K562 (cell line): ENCODE results near the gene DUSP28. TPM values are rescaled to one million over a fixed set of nuclear protein-coding genes. Genes with fewer than 3 reads are reported as not detected.

Experiments
- ATAC-seq: fragments of 200-7000 bp; cut with Tn5 transposase; 3 replicates; pipeline ENCODE4 v1.9.1; 2020; ENCODE audit warnings: moderate library complexity
- BruUV-seq: library from RNA; stranded (reverse); fragments of 400-500 nt; replicated peaks from 2 replicates; lab custom pipeline; 2021; lab: Mats Ljungman, UMichigan
- CTCF ChIA-PET: fragments of 300-600 bp; formaldehyde crosslinking; extraction: SDS; loops from one replicate; lab custom pipeline; 2021; ENCODE audit warnings: low intra/inter-chr PET ratio; lab: Yijun Ruan, JAX
- POLR2A ChIA-PET: fragments of 300-600, 350-650 bp; sonication (Branson Sonifier 250); formaldehyde crosslinking; extraction: SDS; loops from one replicate; lab custom pipeline; 2021; ENCODE audit warnings: antibody characterized with exemption, inconsistent platforms; lab: Yijun Ruan, JAX
- DNase-seq, 4 experiments: peaks; one replicate each; pipeline versions ENCODE4 v3.0.0 to v3.0.0-alpha.2; 2011 to 2018; ENCODE audit warnings: low spot score in 3 of 4, mixed read lengths in 3 of 4; ENCODE audit errors: extremely low read depth in 1 of 4
- FAIRE-seq: peaks from 2 replicates; lab custom pipeline; 2011; peaks lifted over from hg19 to GRCh38; lab: Jason Lieb, UNC
- H2AFZ ChIP-seq: 2 replicates; pipeline ENCODE4 v1.6.0; 2011; ENCODE audit warnings: low read depth, low read length, control low read depth, inconsistent platforms
- H3K27ac ChIP-seq: fragments of 200-600 bp; 3 replicates; pipeline ENCODE4 v1.8.0; 2011; ENCODE audit warnings: low read depth, mild to moderate bottlenecking, control low read depth, inconsistent platforms, low read length, moderate library complexity, mixed read lengths; ENCODE audit errors: extremely low read depth
- H3K27me3 ChIP-seq, 2 experiments: fragments of 300-600 bp in 1 of 2; 2 replicates in 1 of 2; 3 replicates in 1 of 2; pipeline versions ENCODE4 v1.6.0 to v1.8.0; 2011; ENCODE audit warnings: inconsistent platforms in 2 of 2, low read length in 2 of 2, mild to moderate bottlenecking in 1 of 2, mixed read lengths in 1 of 2, moderate library complexity in 1 of 2; ENCODE audit not compliant: control insufficient read depth in 2 of 2, insufficient read depth in 2 of 2
- H3K36me3 ChIP-seq: fragments of 300-600 bp; 3 replicates; pipeline ENCODE4 v1.8.0; 2011; ENCODE audit warnings: mild to moderate bottlenecking, low read length, inconsistent platforms; ENCODE audit not compliant: control insufficient read depth, insufficient read depth
- H3K4me1 ChIP-seq, 2 experiments: fragments of 200-600 bp in 1 of 2; replicated peaks in 1 of 2; 2 replicates in 1 of 2; 3 replicates in 1 of 2; pipeline versions ENCODE4 v1.5.1 to v1.8.0; 2011; ENCODE audit warnings: inconsistent platforms in 2 of 2, low read length in 2 of 2, mild to moderate bottlenecking in 1 of 2, mixed read lengths in 1 of 2, moderate library complexity in 1 of 2; ENCODE audit not compliant: control insufficient read depth in 2 of 2, insufficient read depth in 2 of 2
- H3K4me2 ChIP-seq: 2 replicates; pipeline ENCODE4 v1.6.1; 2011; ENCODE audit warnings: low read length, control low read depth, inconsistent platforms, mixed read lengths; ENCODE audit not compliant: insufficient read depth
- H3K4me3 ChIP-seq: fragments of 200-600 bp; sonication (generic), shearing (Covaris generic); 2 replicates; pipeline ENCODE4 v1.5.1; 2016; ENCODE audit warnings: control low read depth, inconsistent platforms
- H3K79me2 ChIP-seq: fragments of 200-600 bp; 3 replicates; pipeline ENCODE4 v1.8.0; 2011; ENCODE audit warnings: low read length, inconsistent platforms; ENCODE audit not compliant: control insufficient read depth, insufficient read depth
- H3K9ac ChIP-seq, 2 experiments: 2 replicates each; pipeline versions ENCODE4 v1.6.0 to v1.6.1; 2011; ENCODE audit warnings: low read depth in 2 of 2, low read length in 2 of 2, control low read depth in 1 of 2, inconsistent platforms in 1 of 2, mild to moderate bottlenecking in 1 of 2, mixed read lengths in 1 of 2; ENCODE audit not compliant: insufficient read depth in 1 of 2
- H3K9me1 ChIP-seq: one replicate; pipeline ENCODE4 v1.6.0; 2011; ENCODE audit warnings: inconsistent platforms, mild to moderate bottlenecking, low read length, moderate library complexity; ENCODE audit not compliant: control insufficient read depth, insufficient read depth
- H3K9me3 ChIP-seq: replicated peaks from 2 replicates; pipeline ENCODE4 v1.5.1; 2011; ENCODE audit warnings: low read depth, low read length, inconsistent platforms; ENCODE audit not compliant: control insufficient read depth, insufficient read depth
- H4K20me1 ChIP-seq: replicated peaks from 2 replicates; pipeline ENCODE4 v1.6.1; 2011; ENCODE audit warnings: low read length, inconsistent platforms, mixed read lengths; ENCODE audit not compliant: control insufficient read depth, insufficient read depth
- ARNT ChIP-seq, 2 experiments: fragments of 450-650 bp; IDR thresholded peaks; 2 replicates each; pipeline ENCODE4 v1.6.1; 2016; ENCODE audit warnings: mild to moderate bottlenecking in 1 of 2
- POLR2G ChIP-seq: fragments of 200-400 bp; formaldehyde crosslinking; IDR thresholded peaks from 2 replicates; pipeline ENCODE4 v1.6.1; 2017; ENCODE audit warnings: low read depth, mild to moderate bottlenecking, antibody characterized with exemption, low read length, moderate library complexity
- WGBS: fragments of 100-300 bp; shearing (Covaris generic); methylation state at CpG from one replicate; pipeline ENCODE4 v1.1.6; 2016; ENCODE audit warnings: low coverage, mixed read lengths; ENCODE audit not compliant: insufficient coverage; ENCODE audit errors: missing lambda C conversion rate; 5-methylcytosine and 5-hydroxymethylcytosine counted together
- in situ Hi-C: fragments of 300-500 bp; cut with MboI; formaldehyde crosslinking; loops from 4 replicates; pipeline ENCODE4 v1.15.0; 2018; ENCODE audit warnings: inconsistent platforms, mixed read lengths
- intact Hi-C: fragments of 100-400 bp; cut with micrococcal nuclease; formaldehyde crosslinking; loops from 2 replicates; pipeline ENCODE4 v1.14.2; 2022
- polyA plus RNA-seq, 8 experiments: library from polyadenylated mRNA; depleted of rRNA in 4 of 8; stranded (reverse) in 5 of 8; unstranded in 3 of 8; fragments of >200 nt; fragmentation: Nextera tagmentation in 2 of 8; fragmentation: Illumina TruSeq in 1 of 8; extraction: Ambion mirVana in 2 of 8; extraction: Trizol in 1 of 8; gene quantifications; 2 replicates each; pipeline versions ENCODE4 v1.2.1 to v1.2.3, GENCODE V29; 2011 to 2014; ENCODE audit warnings: inconsistent platforms in 1 of 8, missing spikeins in 1 of 8
- total RNA-seq, 7 experiments: library from RNA; depleted of rRNA in 6 of 7; stranded (reverse); fragments of >200 nt in 6 of 7; fragmentation: Illumina TruSeq in 2 of 7; extraction: Trizol in 2 of 7; gene quantifications; 2 replicates each; pipeline versions ENCODE4 v1.2.1 to v1.2.3, GENCODE V29; 2011 to 2021; ENCODE audit warnings: low replicate concordance in 1 of 7

DUSP28 gene
- total and polyA plus RNA-seq, 9 of the 15 experiments (the other 6 are each of a cell fraction or from before 2014, with no cell fraction given), result 2.8 to 8.1 (median 4.2) TPM

- Histone ChIP-seq H2AFZ (no peak overlapping the region), H3K27me3 (no peaks in the 10 kb centered on the region), H3K27ac (no peak overlapping the region), H3K9me3 (no peaks in the 10 kb centered on the region), H3K9ac (no peak overlapping the region), H4K20me1 (no peaks in the 10 kb centered on the region)
- POLR2A ChIA-PET, result no interaction called here
- BruUV-seq, result no TSS peak
- CTCF ChIA-PET, result interaction anchor here (1.3 kb wide), 1 partner anchor 327 kb away, joined by 4 read pairs; no protein-coding TSS in a partner anchor
- DNase-seq, result no peak
- no peak for TF ChIP-seq ARNT (IDR thresholded peaks at IDR 0.05)
- 0 out of 2 replicates have a peak, but pooled peaks have one; percentile 19 for TF ChIP-seq POLR2G
- TF ChIP-seq, all 486 proteins: peak for 1
- intact Hi-C loops, result loop anchor here (10.0 kb wide), 2 partner anchors 52 to 192 kb away; partner anchors contain the start of genes DUSP28 and RNPEPL1
- no peaks in the 10 kb centered on the region for H3K79me2 ChIP-seq
- FAIRE-seq (no peak), ATAC-seq (no peak)
- peaks cover 2 to 9% of the 10 kb centered on the region in 2 experiments; a peak in 2 of 5 replicates for H3K4me1 ChIP-seq
- in situ Hi-C loops, result no loop called here
- H3K4me2 ChIP-seq, result no peak overlapping the region
- no peak overlapping the region for H3K4me3 ChIP-seq
- WGBS, result 89% methylated on average over 14 of the region's 21 CpGs
- H3K36me3 ChIP-seq, result peaks cover 20% of the 10 kb centered on the region; the same call in 1 of the 3 replicates
- H3K9me1 ChIP-seq, result no peaks in the 10 kb centered on the region
Measured at GRCh38 chr2:240512666-240513535, 47.3 kb upstream of the DUSP28 start.
